GM12878 (cell line): Measurements from ENCODE around the gene SETD2. TPM values are rescaled to one million over a fixed set of nuclear protein-coding genes. Genes with fewer than 3 reads are reported as not detected.
A peak's percentile ranks its signal among the peaks of the same experiment; 100 is the strongest.

Experiments
- BCLAF1 ChIP-seq: fragments of 450-650 bp; IDR thresholded peaks from 2 replicates; pipeline ENCODE4 v1.6.1; 2017; ENCODE audit warnings: antibody characterized with exemption, mild to moderate bottlenecking, moderate library complexity
- BHLHE40 ChIP-seq, 2 experiments: fragments of 450-650 bp in 1 of 2; IDR thresholded peaks; 2 replicates each; pipeline ENCODE4 v1.6.1; 2011 to 2017; ENCODE audit warnings: low read depth in 2 of 2, borderline replicate concordance in 1 of 2, improper control_type of control experiment in 1 of 2, low read length in 1 of 2, mild to moderate bottlenecking in 1 of 2
- CREB1 ChIP-seq: IDR thresholded peaks from 2 replicates; pipeline ENCODE4 v1.6.1; 2012; ENCODE audit warnings: low read depth, mild to moderate bottlenecking, inconsistent platforms
- EED ChIP-seq: sonication (generic); IDR thresholded peaks from 2 replicates; pipeline ENCODE4 v1.6.1; 2016; ENCODE audit warnings: antibody characterized with exemption, low read depth
- ETV6 ChIP-seq, 2 experiments: fragments of 450-650 bp in 1 of 2; IDR thresholded peaks in 1 of 2; conservative IDR thresholded peaks in 1 of 2; 2 replicates each; pipeline ENCODE4 v1.6.1; 2014; ENCODE audit warnings: antibody characterized with exemption in 1 of 2, borderline replicate concordance in 1 of 2, low read depth in 1 of 2, mild to moderate bottlenecking in 1 of 2, moderate library complexity in 1 of 2
- GATAD2B ChIP-seq: fragments of 450-650 bp; conservative IDR thresholded peaks from 2 replicates; pipeline ENCODE4 v1.6.1; 2017; ENCODE audit warnings: low read depth, mild to moderate bottlenecking, moderate library complexity
- MEF2B ChIP-seq: fragments of 450-650 bp; IDR thresholded peaks from 2 replicates; pipeline ENCODE4 v1.6.1; 2018; ENCODE audit warnings: mild to moderate bottlenecking, moderate library complexity; ENCODE audit not compliant: partially characterized antibody, poor library complexity, severe bottlenecking
- NBN ChIP-seq: fragments of 450-650 bp; IDR thresholded peaks from 2 replicates; pipeline ENCODE4 v1.6.1; 2016
- NR2C2 ChIP-seq: IDR thresholded peaks from 2 replicates; pipeline ENCODE4 v1.6.1; 2011; ENCODE audit warnings: borderline replicate concordance, low read depth; ENCODE audit not compliant: control insufficient read depth, insufficient read length
- PAX5 ChIP-seq: IDR thresholded peaks from 2 replicates; pipeline ENCODE4 v1.6.1; 2011; ENCODE audit warnings: low read depth, low read length, borderline replicate concordance
- POU2F2 ChIP-seq: IDR thresholded peaks from 3 replicates; pipeline ENCODE4 v1.6.1; 2011; ENCODE audit warnings: low read depth, mild to moderate bottlenecking, low read length, borderline replicate concordance
- RELB ChIP-seq: fragments of 450-650 bp; IDR thresholded peaks from 2 replicates; pipeline ENCODE4 v1.6.1; 2017; ENCODE audit warnings: low read depth, mild to moderate bottlenecking, moderate library complexity
- STAT1 ChIP-seq: fragments of 450-650 bp; conservative IDR thresholded peaks from 2 replicates; pipeline ENCODE4 v1.6.1; 2014; ENCODE audit warnings: antibody characterized with exemption, mild to moderate bottlenecking
- STAT3 ChIP-seq: IDR thresholded peaks from 2 replicates; pipeline ENCODE4 v1.6.1; 2011; ENCODE audit warnings: low read depth, low read length, improper control_type of control experiment
- TBL1XR1 ChIP-seq: IDR thresholded peaks from 2 replicates; pipeline ENCODE4 v1.6.1; 2012; ENCODE audit warnings: low read depth, low read length, improper control_type of control experiment
- TCF3 ChIP-seq: IDR thresholded peaks from 2 replicates; pipeline ENCODE4 v1.6.1; 2012; ENCODE audit warnings: low read depth, mild to moderate bottlenecking, low read length, borderline replicate concordance; ENCODE audit not compliant: insufficient read depth
- USF1 ChIP-seq: IDR thresholded peaks from 2 replicates; pipeline ENCODE4 v1.6.1; 2011; ENCODE audit warnings: borderline replicate concordance, low read depth, mild to moderate bottlenecking, moderate library complexity, mixed read lengths, low read length; ENCODE audit not compliant: insufficient read depth; ENCODE audit errors: extremely low read length
- YBX1 ChIP-seq: fragments of 450-650 bp; IDR thresholded peaks from 2 replicates; pipeline ENCODE4 v1.6.1; 2016; ENCODE audit warnings: antibody characterized with exemption
- ZNF622 ChIP-seq: fragments of 450-650 bp; IDR thresholded peaks from 2 replicates; pipeline ENCODE4 v1.6.1; 2017; ENCODE audit warnings: mild to moderate bottlenecking, inconsistent platforms
- polyA plus RNA-seq, 11 experiments: library from polyadenylated mRNA; depleted of rRNA in 4 of 11; unstranded in 6 of 11; stranded (reverse) in 5 of 11; fragments of >200 nt; fragmentation: Nextera tagmentation in 4 of 11; fragmentation: Illumina TruSeq in 1 of 11; extraction: Ambion mirVana in 4 of 11; extraction: Trizol in 1 of 11; gene quantifications; 1 replicate in 1 of 11; 2 replicates in 10 of 11; pipeline versions ENCODE4 v1.2.1 to v1.2.3, GENCODE V29; 2011 to 2016; ENCODE audit warnings: inconsistent platforms in 2 of 11, missing spikeins in 2 of 11, low read depth in 1 of 11
- total RNA-seq, 4 experiments: library from RNA; depleted of rRNA in 3 of 4; stranded (reverse); fragments of >200 nt in 3 of 4; fragmentation: Illumina TruSeq in 1 of 4; extraction: Trizol in 1 of 4; gene quantifications; 2 replicates each; pipeline versions ENCODE4 v1.2.1 to v1.2.3, GENCODE V29; 2013 to 2021
- TF ChIP-seq, protein P1 (sequence below): IDR thresholded peaks from 2 replicates; pipeline ENCODE4 v1.6.1; 2011; ENCODE audit warnings: borderline replicate concordance, low read depth, mild to moderate bottlenecking, moderate library complexity, low read length; ENCODE audit not compliant: insufficient read depth, poor library complexity, severe bottlenecking
- TF ChIP-seq, protein P2 (sequence below): IDR thresholded peaks from 2 replicates; pipeline ENCODE4 v1.6.1; 2011; ENCODE audit warnings: low read depth, low read length, improper control_type of control experiment, borderline replicate concordance

The SETD2 gene
- total and polyA plus RNA-seq, 10 of the 15 experiments (the other 5 are each of a cell fraction or from before 2014, with no cell fraction given), result 8.4 to 44.9 (median 24.5) TPM

- peak; percentile 70 for TF ChIP-seq MEF2B
- peak; percentile 64 to 73; a peak in 3 of 4 replicates for TF ChIP-seq BHLHE40 (IDR thresholded peaks at IDR 0.05; ENCODE audit: borderline replicate concordance in 1 of 2, low read depth in 2 of 2, low read length in 1 of 2)
- TF ChIP-seq ETV6 (conservative IDR thresholded peaks at IDR 0.05 in 1 of 2, IDR thresholded peaks at IDR 0.05 in 1 of 2; ENCODE audit: borderline replicate concordance in 1 of 2, low read depth in 1 of 2), result no peak
- no peak for TF ChIP-seq BCLAF1
- no peak for TF ChIP-seq USF1
- TF ChIP-seq GATAD2B, result peak; percentile 94
- TF ChIP-seq ZNF622, result no peak
- peak; percentile 63; the same call in 1 of the 2 replicates for TF ChIP-seq NBN
- TF ChIP-seq YBX1, result no peak
- no peak; the same call in 1 of the 2 replicates for TF ChIP-seq CREB1
- peak; percentile 61 for TF ChIP-seq EED
- no peak for TF ChIP-seq STAT3
- TF ChIP-seq NR2C2, result no peak
- TF ChIP-seq STAT1, result no peak
- no peak for TF ChIP-seq TBL1XR1
- TF ChIP-seq RELB, result peak; percentile 98
- TF ChIP-seq, protein P1, sequence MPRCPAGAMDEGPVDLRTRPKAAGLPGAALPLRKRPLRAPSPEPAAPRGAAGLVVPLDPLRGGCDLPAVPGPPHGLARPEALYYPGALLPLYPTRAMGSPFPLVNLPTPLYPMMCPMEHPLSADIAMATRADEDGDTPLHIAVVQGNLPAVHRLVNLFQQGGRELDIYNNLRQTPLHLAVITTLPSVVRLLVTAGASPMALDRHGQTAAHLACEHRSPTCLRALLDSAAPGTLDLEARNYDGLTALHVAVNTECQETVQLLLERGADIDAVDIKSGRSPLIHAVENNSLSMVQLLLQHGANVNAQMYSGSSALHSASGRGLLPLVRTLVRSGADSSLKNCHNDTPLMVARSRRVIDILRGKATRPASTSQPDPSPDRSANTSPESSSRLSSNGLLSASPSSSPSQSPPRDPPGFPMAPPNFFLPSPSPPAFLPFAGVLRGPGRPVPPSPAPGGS, result no peak
- TF ChIP-seq PAX5, result peak; percentile 77
- no peak for TF ChIP-seq TCF3
- TF ChIP-seq POU2F2, result peak; percentile 89; the same call in 2 of the 3 replicates
- TF ChIP-seq, protein P2, sequence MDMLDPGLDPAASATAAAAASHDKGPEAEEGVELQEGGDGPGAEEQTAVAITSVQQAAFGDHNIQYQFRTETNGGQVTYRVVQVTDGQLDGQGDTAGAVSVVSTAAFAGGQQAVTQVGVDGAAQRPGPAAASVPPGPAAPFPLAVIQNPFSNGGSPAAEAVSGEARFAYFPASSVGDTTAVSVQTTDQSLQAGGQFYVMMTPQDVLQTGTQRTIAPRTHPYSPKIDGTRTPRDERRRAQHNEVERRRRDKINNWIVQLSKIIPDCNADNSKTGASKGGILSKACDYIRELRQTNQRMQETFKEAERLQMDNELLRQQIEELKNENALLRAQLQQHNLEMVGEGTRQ, result no peak
Measured at GRCh38 chr3:46990573-46991374, 173.1 kb downstream of the SETD2 start (continued).
